Measurements from ENCODE around the gene SIRPB2. TPM values are rescaled to one million over a fixed set of nuclear protein-coding genes. Genes with fewer than 3 reads are reported as not detected.
A peak's percentile ranks its signal among the peaks of the same experiment; 100 is the strongest.

The SIRPB2 gene
- total and polyA plus RNA-seq, 10 of the 15 experiments (the other 5 are each of a cell fraction or from before 2014, with no cell fraction given), result not detected

DNA sequence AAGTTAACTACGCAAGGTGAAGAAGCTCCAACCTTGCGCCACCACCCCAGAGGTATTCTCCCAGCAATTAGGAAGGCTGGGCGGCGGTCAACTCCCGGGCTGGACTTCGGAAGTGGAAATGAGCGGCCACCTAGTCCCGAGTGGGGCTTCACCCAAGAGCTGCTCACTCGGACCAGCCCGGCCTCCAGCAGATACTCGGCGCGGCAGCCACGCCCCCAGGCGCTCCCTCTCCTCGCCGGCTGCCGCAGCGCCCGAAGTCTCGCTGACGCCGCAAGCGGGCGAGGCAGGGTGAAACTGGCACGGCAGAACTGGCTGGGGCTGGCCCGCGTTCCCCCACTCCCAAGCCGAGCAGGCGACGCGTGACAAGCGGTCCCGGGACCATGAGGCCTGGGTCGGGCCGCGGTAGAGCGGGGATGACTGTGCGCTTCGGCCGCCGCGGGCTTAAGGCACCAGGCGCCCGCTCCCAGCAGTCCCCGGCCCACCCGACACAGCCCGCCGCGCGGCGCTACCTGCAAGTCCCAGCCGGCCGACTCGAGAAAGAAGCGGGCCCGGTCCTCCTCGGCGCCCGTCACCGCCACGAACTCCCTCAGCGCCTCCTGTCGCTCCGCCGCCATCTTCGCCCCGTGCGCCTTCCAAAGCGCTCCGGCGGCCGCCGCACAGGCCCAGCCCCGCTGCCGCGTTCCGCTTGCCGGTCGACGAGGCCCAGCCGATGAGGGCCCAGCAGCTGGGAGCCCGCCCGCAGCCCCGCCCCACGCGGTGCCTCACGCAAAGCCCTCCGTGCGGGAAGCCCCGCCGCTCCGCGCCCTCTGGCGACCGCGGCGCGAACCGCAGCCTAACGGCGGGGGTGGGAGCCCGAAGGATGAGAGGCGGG, 24.8 kb downstream of the SIRPB2 start, which contains the start of gene NSFL1C:
NSFL1C (minus strand) TSS at position 639 of the 871 bp plus-strand sequence; CDS start at position 614, 25 bp downstream.
- no TSS peak for BruUV-seq (replicated peaks)
- RAD21 ChIA-PET (ENCODE audit: unreplicated experiment), result interaction anchor here (0.7 to 3.9 kb wide), 7 partner anchors 26 to 311 kb away, joined by 3 to 20 read pairs (median 4); no protein-coding TSS in a partner anchor
- intact Hi-C loops (cut with micrococcal nuclease; ENCODE audit: unreplicated experiment), result loop anchor here (2.0 kb wide), 1 partner anchor 36 kb away; no protein-coding TSS in a partner anchor
- POLR2A ChIA-PET, result interaction anchor here (1.1 to 1.4 kb wide), 2 partner anchors 38 to 311 kb away, joined by 3 to 4 read pairs; no protein-coding TSS in a partner anchor
- FAIRE-seq, result no peak
- Histone ChIP-seq H3K27ac (ENCODE audit: control insufficient read depth, insufficient read depth) (peak within 1 kb of the TSS; percentile 27), H3K79me2 (ENCODE audit: control insufficient read depth, insufficient read depth, low read length) (peaks cover 19% of the 10 kb centered on the region), H3K4me2 (ENCODE audit: control insufficient read depth, insufficient read depth) (peak within 1 kb of the TSS; percentile 82), H3K27me3 (replicated peaks in 1 of 2; ENCODE audit: control insufficient read depth in 2 of 2, insufficient read depth in 2 of 2, low read length in 1 of 2) (no peaks in the 10 kb centered on the region; a peak in 1 of 4 replicates), H2AFZ (ENCODE audit: control insufficient read depth, low read depth, low read length) (peak within 1 kb of the TSS; percentile 88), H3K4me1 (ENCODE audit: control insufficient read depth, insufficient read depth, low read length) (peaks cover 25% of the 10 kb centered on the region), H3K4me3 (peak within 1 kb of the TSS; percentile 93), H3K9ac (ENCODE audit: control insufficient read depth, insufficient read depth, low read length) (peak within 1 kb of the TSS; percentile 74), H4K20me1 (ENCODE audit: control insufficient read depth, insufficient read depth) (peaks cover 6% of the 10 kb centered on the region), H3K9me3 (replicated peaks; ENCODE audit: control insufficient read depth, insufficient read depth, low read length) (no peaks in the 10 kb centered on the region), H3K36me3 (ENCODE audit: control insufficient read depth in 2 of 2, insufficient read depth in 2 of 2, low read length in 1 of 2) (0 out of 4 replicates have a peak, but pooled peaks cover 0 to 4% of the 10 kb centered on the region in 2 experiments)
- SMC1A ChIA-PET (ENCODE audit: uncharacterized antibody, unreplicated experiment), result interaction anchor here (0.8 to 4.4 kb wide), 10 partner anchors 20 to 137 kb away, joined by 3 to 24 read pairs (median 4); partner anchors contain the start of gene SDCBP2
- CTCF ChIA-PET, result interaction anchor here (0.8 to 4.8 kb wide), 13 partner anchors 8 to 291 kb away, joined by 3 to 54 read pairs (median 5); partner anchors contain the start of gene SDCBP2
- in situ Hi-C loops (cut with MboI), result no loop called here
- peak; percentile 59 for DNase-seq (ENCODE audit: low read depth, low spot score)
- under 1% methylated on average over 103 of the region's 104 CpGs for WGBS (ENCODE audit: insufficient coverage, insufficient replicate concordance, low lambda C conversion rate, missing lambda C conversion rate)
- ATAC-seq, result peak; percentile 91
- TF ChIP-seq GABPA (IDR thresholded peaks at IDR 0.05; ENCODE audit: low read depth) (peak; percentile 80), RBBP5 (conservative IDR thresholded peaks at IDR 0.05) (no peak), DPF2 (IDR thresholded peaks at IDR 0.05) (peak; percentile 87), POLR2AphosphoS5 (IDR thresholded peaks at IDR 0.05; ENCODE audit: low read length) (peak; percentile 73), TCF7 (IDR thresholded peaks at IDR 0.05; ENCODE audit: borderline replicate concordance) (no peak), WRNIP1 (IDR thresholded peaks at IDR 0.05; ENCODE audit: borderline replicate concordance, low read depth, low read length) (no peak), RFX5 (IDR thresholded peaks at IDR 0.05; ENCODE audit: low read depth, low read length) (no peak), HDAC2 (IDR thresholded peaks at IDR 0.05) (no peak), ZNF622 (IDR thresholded peaks at IDR 0.05) (no peak), TCF3 (IDR thresholded peaks at IDR 0.05; ENCODE audit: borderline replicate concordance, insufficient read depth, low read depth, low read length) (peak; percentile 98), ZNF217 (IDR thresholded peaks at IDR 0.05) (peak; percentile 87), NR2C1 (IDR thresholded peaks at IDR 0.05) (peak; percentile 78), CREB1 (IDR thresholded peaks at IDR 0.05; ENCODE audit: low read depth) (peak; percentile 72), MYB (IDR thresholded peaks at IDR 0.05; ENCODE audit: borderline replicate concordance, low read depth, low read length) (no peak), RAD21 (IDR thresholded peaks at IDR 0.05; ENCODE audit: insufficient read depth, low read depth, low read length) (peak; percentile 36; the same call in 1 of the 2 replicates), SPI1 (IDR thresholded peaks at IDR 0.05; ENCODE audit: borderline replicate concordance, insufficient read depth, low read depth, low read length) (0 out of 2 replicates have a peak, but pooled peaks have one; percentile 11), NFYA (IDR thresholded peaks at IDR 0.05; ENCODE audit: borderline replicate concordance, low read depth, low read length) (no peak), NFXL1 (IDR thresholded peaks at IDR 0.05; ENCODE audit: borderline replicate concordance) (peak; percentile 41; the same call in 1 of the 2 replicates), POLR2A (IDR thresholded peaks at IDR 0.05; ENCODE audit: low read depth, low read length) (peak; percentile 94), JUND (IDR thresholded peaks at IDR 0.05; ENCODE audit: low read depth, low read length) (no peak)
- TF ChIP-seq, protein P1, sequence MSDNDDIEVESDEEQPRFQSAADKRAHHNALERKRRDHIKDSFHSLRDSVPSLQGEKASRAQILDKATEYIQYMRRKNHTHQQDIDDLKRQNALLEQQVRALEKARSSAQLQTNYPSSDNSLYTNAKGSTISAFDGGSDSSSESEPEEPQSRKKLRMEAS (IDR thresholded peaks at IDR 0.05; ENCODE audit: low read depth, low read length), result no peak
- TF ChIP-seq, protein P2, sequence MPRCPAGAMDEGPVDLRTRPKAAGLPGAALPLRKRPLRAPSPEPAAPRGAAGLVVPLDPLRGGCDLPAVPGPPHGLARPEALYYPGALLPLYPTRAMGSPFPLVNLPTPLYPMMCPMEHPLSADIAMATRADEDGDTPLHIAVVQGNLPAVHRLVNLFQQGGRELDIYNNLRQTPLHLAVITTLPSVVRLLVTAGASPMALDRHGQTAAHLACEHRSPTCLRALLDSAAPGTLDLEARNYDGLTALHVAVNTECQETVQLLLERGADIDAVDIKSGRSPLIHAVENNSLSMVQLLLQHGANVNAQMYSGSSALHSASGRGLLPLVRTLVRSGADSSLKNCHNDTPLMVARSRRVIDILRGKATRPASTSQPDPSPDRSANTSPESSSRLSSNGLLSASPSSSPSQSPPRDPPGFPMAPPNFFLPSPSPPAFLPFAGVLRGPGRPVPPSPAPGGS (IDR thresholded peaks at IDR 0.05; ENCODE audit: borderline replicate concordance, insufficient read depth, low read depth, low read length, poor library complexity, severe bottlenecking), result no peak
- TF ChIP-seq, protein P3, sequence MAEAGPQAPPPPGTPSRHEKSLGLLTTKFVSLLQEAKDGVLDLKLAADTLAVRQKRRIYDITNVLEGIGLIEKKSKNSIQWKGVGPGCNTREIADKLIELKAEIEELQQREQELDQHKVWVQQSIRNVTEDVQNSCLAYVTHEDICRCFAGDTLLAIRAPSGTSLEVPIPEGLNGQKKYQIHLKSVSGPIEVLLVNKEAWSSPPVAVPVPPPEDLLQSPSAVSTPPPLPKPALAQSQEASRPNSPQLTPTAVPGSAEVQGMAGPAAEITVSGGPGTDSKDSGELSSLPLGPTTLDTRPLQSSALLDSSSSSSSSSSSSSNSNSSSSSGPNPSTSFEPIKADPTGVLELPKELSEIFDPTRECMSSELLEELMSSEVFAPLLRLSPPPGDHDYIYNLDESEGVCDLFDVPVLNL (IDR thresholded peaks at IDR 0.05; ENCODE audit: low read depth, low read length), result no peak

All from GM12878 (cell line).